K562 (cell line): Measurements from ENCODE around the gene FPR1.

Experiments used
- CEBPB ChIP-seq: fragments of 450-650 bp; IDR thresholded peaks from 2 replicates; pipeline ENCODE4 v1.6.1; 2016; ENCODE audit warnings: missing genetic modification characterization, missing compliant biosample characterization
- CTCF ChIP-seq, 3 experiments: IDR thresholded peaks in 2 of 3; conservative IDR thresholded peaks in 1 of 3; 2 replicates each; pipeline ENCODE4 v1.5.1; 2011 to 2012; ENCODE audit warnings: low read length in 3 of 3, mild to moderate bottlenecking in 3 of 3, control low read depth in 2 of 3, improper control_type of control experiment in 1 of 3, inconsistent platforms in 1 of 3, low read depth in 1 of 3, mixed read lengths in 1 of 3, moderate library complexity in 1 of 3; ENCODE audit not compliant: insufficient read depth in 2 of 3
- EP300 ChIP-seq: IDR thresholded peaks from 2 replicates; pipeline ENCODE4 v1.6.1; 2012; ENCODE audit warnings: low read length, improper control_type of control experiment
- ESRRA ChIP-seq: fragments of 450-650 bp; IDR thresholded peaks from 2 replicates; pipeline ENCODE4 v1.6.1; 2014; ENCODE audit warnings: low read depth, mild to moderate bottlenecking, moderate library complexity, borderline replicate concordance
- FOXJ2 ChIP-seq: fragments of 200-800 bp; sonication (Bioruptor generic); IDR thresholded peaks from 2 replicates; pipeline ENCODE4 v1.6.1; 2016; ENCODE audit warnings: missing genetic modification characterization, missing compliant biosample characterization
- ILF3 ChIP-seq: fragments of 450-650 bp; IDR thresholded peaks from 2 replicates; pipeline ENCODE4 v1.6.1; 2018; ENCODE audit warnings: antibody characterized with exemption, mild to moderate bottlenecking, moderate library complexity, borderline replicate concordance
- PCBP1 ChIP-seq: fragments of 200-400 bp; formaldehyde crosslinking; IDR thresholded peaks from 2 replicates; pipeline ENCODE4 v1.6.1; 2018; ENCODE audit warnings: mild to moderate bottlenecking, low read depth, low read length; ENCODE audit not compliant: poor library complexity, severe bottlenecking
- POLR2AphosphoS2 ChIP-seq: IDR thresholded peaks from 2 replicates; pipeline ENCODE4 v1.6.1; 2012; ENCODE audit warnings: low read length, improper control_type of control experiment
- PRDM10 ChIP-seq: fragments of 450-650 bp; IDR thresholded peaks from 2 replicates; pipeline ENCODE4 v1.6.1; 2018; ENCODE audit not compliant: partially characterized antibody
- RBBP5 ChIP-seq: fragments of 200-600 bp; sonication (generic); IDR thresholded peaks from 2 replicates; pipeline ENCODE4 v1.6.1; 2012; ENCODE audit warnings: borderline replicate concordance, mild to moderate bottlenecking, low read length, control low read depth, inconsistent platforms; ENCODE audit not compliant: insufficient read depth, poor library complexity, severe bottlenecking
- ZKSCAN8 ChIP-seq: fragments of 200-800 bp; sonication (Bioruptor generic); IDR thresholded peaks from 2 replicates; pipeline ENCODE4 v1.6.1; 2016; ENCODE audit warnings: missing genetic modification characterization, missing compliant biosample characterization
- ZNF586 ChIP-seq: fragments of 450-650 bp; formaldehyde crosslinking; conservative IDR thresholded peaks from 2 replicates; pipeline ENCODE4 v1.4.0; 2020; ENCODE audit warnings: mild to moderate bottlenecking, moderate library complexity
- ZNF609 ChIP-seq: sonication (generic); formaldehyde crosslinking; IDR thresholded peaks from 2 replicates; pipeline ENCODE4 v1.8.1; 2023; ENCODE audit warnings: missing genetic modification reagents, mild to moderate bottlenecking, borderline replicate concordance

GRCh38 chr19:51722492-51722891 is 29.2 kb downstream of the FPR1 start:
- TF ChIP-seq ILF3 (no peak), ZKSCAN8 (CRISPR knock-in tag) (no peak), CTCF (IDR thresholded peaks at IDR 0.05 in 2 of 3, conservative IDR thresholded peaks at IDR 0.05 in 1 of 3; ENCODE audit: insufficient read depth in 2 of 3, low read depth in 1 of 3, low read length in 3 of 3) (no peak), CEBPB (tag) (no peak), ZNF586 (CRISPR knock-in tag) (no peak), POLR2AphosphoS2 (no peak), FOXJ2 (tag) (no peak), EP300 (no peak), ESRRA (no peak), PCBP1 (no peak), ZNF609 (CRISPR knock-in tag) (no peak), PRDM10 (no peak), RBBP5 (no peak)
